HG03439 (cell line): ENCODE data around the gene SLC38A8.

Source experiments
- ATAC-seq: cut with Tn5 transposase; IDR thresholded peaks from one replicate; pipeline ENCODE4 v1.9.1; 2021; ENCODE audit warnings: mild to moderate bottlenecking, moderate library complexity; ENCODE audit not compliant: unreplicated experiment

Gene SLC38A8

GRCh38 chr16:84049403-84050060 is 6.9 kb upstream of the SLC38A8 start:
- ATAC-seq, result no peak

- ATAC-seq, result no peak
Measured at GRCh38 chr16:84048871-84049270, 6.3 kb upstream of the SLC38A8 start.

DNA sequence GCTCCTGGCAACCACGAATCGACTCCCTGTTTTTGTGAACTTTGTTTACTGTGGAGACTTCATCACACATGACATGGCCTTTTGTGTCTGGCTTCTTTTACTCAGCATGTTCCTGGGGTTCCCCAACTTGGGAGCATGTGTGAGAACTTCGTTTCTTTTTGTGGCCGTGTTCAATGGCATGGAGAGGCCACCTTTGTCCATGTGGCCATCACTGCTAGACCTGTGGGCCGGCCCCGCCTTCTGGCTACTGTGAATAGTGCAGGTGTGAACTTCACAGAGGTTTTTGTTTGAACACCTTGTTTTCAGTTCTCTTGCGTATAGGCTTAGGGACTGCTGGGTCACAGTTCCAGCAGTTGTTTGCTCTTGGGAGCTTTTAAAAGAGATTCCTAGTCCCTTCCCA is 5.7 kb upstream of the SLC38A8 start:
- ATAC-seq, result no peak

- no peak for ATAC-seq
Measured at GRCh38 chr16:84047626-84048025, 5.0 kb upstream of the SLC38A8 start.

DNA sequence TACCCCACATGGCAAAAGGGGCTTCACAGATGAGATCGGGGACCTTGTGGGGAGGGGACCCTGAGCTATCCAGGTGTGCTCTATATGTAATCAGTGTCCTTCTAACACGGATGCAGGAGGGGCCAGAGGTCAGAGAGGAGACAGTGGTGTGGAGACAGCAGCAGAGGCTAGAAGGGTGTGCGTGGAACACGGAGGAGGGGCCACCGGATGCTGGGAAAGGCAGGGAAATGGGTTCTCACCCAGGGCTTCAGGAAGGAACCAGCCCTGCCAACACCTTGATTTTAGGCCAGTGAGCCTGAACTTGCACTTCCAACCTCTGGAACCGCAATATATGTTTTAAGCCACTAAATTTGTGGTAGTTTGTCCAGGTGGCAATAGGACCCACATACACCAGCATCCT is 4.6 kb upstream of the SLC38A8 start:
- ATAC-seq, result no peak

GRCh38 chr16:84045818-84046470 is 3.3 kb upstream of the SLC38A8 start:
- ATAC-seq, result no peak

GRCh38 chr16:84045001-84045817 is 2.6 kb upstream of the SLC38A8 start:
- no peak for ATAC-seq

GRCh38 chr16:84044118-84044488 is 1.5 kb upstream of the SLC38A8 start:
- no peak for ATAC-seq

- no peak for ATAC-seq
Measured at GRCh38 chr16:84043486-84044117, 1.0 kb upstream of the SLC38A8 start.

DNA sequence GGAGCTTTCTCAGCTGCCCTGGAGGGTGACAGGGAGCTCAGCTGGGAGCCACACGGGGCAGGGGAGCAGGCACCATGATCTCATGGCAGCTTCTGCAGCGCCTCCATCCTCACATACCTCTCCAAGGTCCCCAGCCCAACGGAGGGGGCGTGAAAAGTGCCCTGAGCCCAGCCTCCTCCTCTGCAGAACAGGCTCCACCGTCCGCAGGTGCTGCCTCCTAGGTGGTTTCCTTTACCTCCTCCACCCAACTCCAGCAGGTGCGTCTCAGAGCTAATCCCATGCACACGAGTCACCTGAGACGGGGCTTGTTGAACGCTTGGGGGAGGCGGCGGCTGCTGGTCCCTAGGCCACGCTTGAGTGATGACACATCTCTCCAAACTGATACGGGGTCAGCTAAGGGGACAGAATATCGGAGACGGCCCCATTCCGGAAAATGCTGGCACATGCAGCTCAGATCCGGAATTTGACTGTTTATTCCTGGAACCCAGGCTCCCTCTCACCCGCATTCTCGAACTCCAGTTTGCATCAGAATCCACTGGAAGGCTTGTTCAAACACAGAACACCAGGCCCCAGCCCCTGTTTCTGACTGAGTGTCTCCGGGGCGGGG is 387 bp upstream of the SLC38A8 start:
- no peak for ATAC-seq

DNA sequence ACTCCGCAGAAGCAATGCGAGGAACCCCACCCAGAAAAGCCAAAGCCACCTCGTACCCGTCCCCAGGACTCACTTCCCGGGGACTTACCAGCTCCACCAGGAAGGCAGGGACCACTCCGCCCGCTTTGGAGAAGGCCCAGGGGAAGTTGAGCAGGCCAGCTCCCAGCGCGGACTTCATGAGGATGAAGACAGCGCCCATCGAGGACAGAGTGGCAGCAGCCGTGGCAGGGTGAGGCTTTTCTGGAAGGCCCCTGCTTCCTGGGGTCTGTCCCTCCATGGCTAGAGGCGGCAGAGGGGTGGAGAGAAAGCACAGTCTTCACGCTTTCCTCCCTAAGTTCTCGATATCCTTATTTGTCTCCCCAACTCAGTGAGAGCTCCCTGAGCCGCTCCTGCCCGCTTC is 714 bp downstream of the SLC38A8 start:
- ATAC-seq, result no peak

DNA sequence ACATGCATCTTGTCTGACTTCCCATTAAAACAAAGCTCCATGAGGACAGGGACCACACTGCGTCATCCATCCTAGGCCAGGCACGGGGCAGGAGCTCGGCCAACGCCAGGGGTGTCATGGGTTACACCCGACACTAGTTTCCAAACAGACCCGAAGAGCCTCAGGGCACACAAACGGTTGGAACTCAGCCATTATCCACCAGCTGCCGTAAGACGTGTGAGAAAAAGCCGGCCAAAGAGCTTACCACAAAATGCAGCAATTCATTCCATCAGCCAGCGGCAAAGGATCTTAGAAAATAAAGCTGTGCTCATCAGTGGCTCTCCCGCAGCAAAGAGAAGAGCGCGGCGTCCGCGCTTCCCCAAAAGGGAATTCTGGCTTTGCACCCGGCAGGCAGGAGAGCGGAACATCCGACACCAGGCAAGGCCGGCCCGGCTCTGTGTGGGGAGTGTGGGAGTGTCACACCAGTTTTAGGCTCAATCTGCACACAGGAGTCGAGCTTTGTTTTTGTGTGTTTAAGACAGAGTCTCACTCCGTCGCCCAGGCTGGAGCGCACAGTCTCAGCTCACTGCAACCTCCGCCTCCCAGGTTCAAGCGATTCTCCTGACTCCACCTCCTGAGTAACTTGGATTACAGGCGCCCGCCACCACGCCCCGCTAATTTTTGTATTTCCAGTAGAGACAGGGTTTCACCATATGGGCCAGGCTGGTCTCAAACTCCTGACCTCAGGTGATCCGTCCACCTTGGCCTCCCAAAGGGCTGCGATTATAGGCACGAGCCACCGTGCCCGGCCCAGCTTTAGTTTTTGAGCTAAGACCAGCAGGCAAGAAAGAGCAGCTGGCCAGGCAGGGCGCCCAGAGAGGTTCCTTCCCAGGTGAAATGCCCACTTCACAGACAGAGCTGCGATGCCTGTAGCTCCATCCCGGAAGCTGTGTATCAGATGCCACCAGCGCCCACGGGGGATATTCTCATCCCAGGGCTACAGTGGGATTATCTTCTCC is 1.5 kb downstream of the SLC38A8 start:
- ATAC-seq, result no peak

- ATAC-seq, result no peak
Measured at GRCh38 chr16:84040226-84040822, 2.3 kb downstream of the SLC38A8 start.

- ATAC-seq, result no peak
Measured at GRCh38 chr16:84039696-84040095, 2.9 kb downstream of the SLC38A8 start.

GRCh38 chr16:84038469-84038868 is 4.1 kb downstream of the SLC38A8 start:
- no peak for ATAC-seq

DNA sequence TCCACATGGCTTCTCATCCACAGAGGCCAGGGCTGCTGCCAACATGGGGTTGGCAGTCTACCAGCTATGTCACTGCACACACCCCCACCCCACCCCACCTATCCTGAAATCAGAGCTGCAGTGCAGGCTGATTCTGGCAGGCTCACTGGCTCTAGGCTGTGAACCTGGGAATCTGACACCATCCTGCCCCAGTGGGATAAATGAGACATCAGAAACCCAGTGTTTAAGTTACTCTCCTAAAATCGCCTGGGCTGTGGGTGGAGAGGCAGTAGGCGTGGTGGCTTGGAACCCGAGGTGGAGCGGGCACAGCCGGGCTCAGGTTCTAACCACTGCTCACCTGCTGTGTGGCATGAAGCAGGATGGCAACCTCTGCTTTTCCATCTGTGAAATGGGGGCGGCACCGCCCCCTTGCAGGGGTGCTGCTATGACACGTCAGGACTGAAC is 5.6 kb downstream of the SLC38A8 start:
- ATAC-seq, result no peak

DNA sequence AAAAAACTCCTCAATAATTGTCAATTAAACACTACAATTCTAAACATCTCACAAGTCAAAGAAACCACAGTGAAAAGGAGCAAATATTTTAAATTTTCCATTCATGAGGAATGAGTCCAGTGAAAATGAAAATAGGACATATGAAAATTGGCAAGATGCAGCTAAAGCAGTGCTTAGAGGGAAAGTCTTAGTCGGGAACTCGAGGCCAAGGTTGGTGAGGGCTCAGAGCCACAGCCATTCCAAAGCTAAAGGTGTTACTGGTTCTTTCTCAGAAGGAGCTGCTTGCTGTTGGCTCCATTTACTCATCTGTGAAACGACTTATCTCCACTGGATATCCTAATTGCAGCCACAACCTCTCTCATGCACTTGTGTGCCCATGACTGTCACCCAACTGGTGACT is 6.5 kb downstream of the SLC38A8 start:
- ATAC-seq, result no peak

GRCh38 chr16:84034516-84034915 is 8.1 kb downstream of the SLC38A8 start:
- ATAC-seq, result no peak
